ENCODE measurements around the gene COL6A1. TPM values are rescaled to one million over a fixed set of nuclear protein-coding genes. Genes with fewer than 3 reads are reported as not detected.

The COL6A1 gene
- total RNA-seq, 1 donor, result 538 TPM

- DNase-seq (ENCODE audit: low read depth), result no peak
- TF ChIP-seq CTCF (IDR thresholded peaks at IDR 0.05; ENCODE audit: insufficient read depth, low read depth, low read length), result no peak
These were observed 43.2 kb upstream of the COL6A1 start for GRCh38 chr21:45938453-45938755.

GRCh38 chr21:45938811-45939520 is 42.6 kb upstream of the COL6A1 start:
- no peak for TF ChIP-seq CTCF (IDR thresholded peaks at IDR 0.05; ENCODE audit: insufficient read depth, low read depth, low read length)
- DNase-seq (ENCODE audit: low read depth), result no peak
- no peak overlapping the region for H3K4me3 ChIP-seq (ENCODE audit: low read depth, low read length)

More at GRCh38 chr21:45938453-45938755, 43.2 kb upstream of the COL6A1 start:
- no peak overlapping the region for H3K4me3 ChIP-seq (ENCODE audit: low read depth, low read length)

- TF ChIP-seq CTCF (IDR thresholded peaks at IDR 0.05; ENCODE audit: insufficient read depth, low read depth, low read length), result no peak
- DNase-seq (ENCODE audit: low read depth), result no peak
- no peak overlapping the region for H3K4me3 ChIP-seq (ENCODE audit: low read depth, low read length)
These were observed 42.0 kb upstream of the COL6A1 start for GRCh38 chr21:45939521-45940045.

- no peak for TF ChIP-seq CTCF (IDR thresholded peaks at IDR 0.05; ENCODE audit: insufficient read depth, low read depth, low read length)
- DNase-seq (ENCODE audit: low read depth), result no peak
- H3K4me3 ChIP-seq (ENCODE audit: low read depth, low read length), result no peak overlapping the region
These were observed 41.5 kb upstream of the COL6A1 start for GRCh38 chr21:45940091-45940490.

- TF ChIP-seq CTCF (IDR thresholded peaks at IDR 0.05; ENCODE audit: insufficient read depth, low read depth, low read length), result no peak
- DNase-seq (ENCODE audit: low read depth), result no peak
- no peak overlapping the region for H3K4me3 ChIP-seq (ENCODE audit: low read depth, low read length)
These were observed 40.8 kb upstream of the COL6A1 start for GRCh38 chr21:45940621-45941337.

GRCh38 chr21:45941338-45941710 is 40.2 kb upstream of the COL6A1 start:
- no peak overlapping the region for H3K4me3 ChIP-seq (ENCODE audit: low read depth, low read length)
- no peak for DNase-seq (ENCODE audit: low read depth)
- no peak for TF ChIP-seq CTCF (IDR thresholded peaks at IDR 0.05; ENCODE audit: insufficient read depth, low read depth, low read length)

Data from fibroblast of villous mesenchyme (primary cell).